HEK293T (cell line): Measurements from ENCODE around the gene SLC25A4.

Experiments
- ARNT ChIP-seq: fragments of 450-650 bp; IDR thresholded peaks from 2 replicates; pipeline ENCODE4 v1.6.1; 2017; ENCODE audit warnings: mild to moderate bottlenecking
- BHLHE40 ChIP-seq: fragments of 450-650 bp; IDR thresholded peaks from 2 replicates; pipeline ENCODE4 v1.6.1; 2016; ENCODE audit warnings: mild to moderate bottlenecking, moderate library complexity, borderline replicate concordance
- FOXA1 ChIP-seq: fragments of 450-650 bp; IDR thresholded peaks from 2 replicates; pipeline ENCODE4 v1.6.1; 2016; ENCODE audit warnings: mild to moderate bottlenecking
- FOXK2 ChIP-seq: fragments of 450-650 bp; IDR thresholded peaks from 2 replicates; pipeline ENCODE4 v1.6.1; 2016; ENCODE audit warnings: mild to moderate bottlenecking
- FOXM1 ChIP-seq: fragments of 450-650 bp; IDR thresholded peaks from 2 replicates; pipeline ENCODE4 v1.6.1; 2017; ENCODE audit warnings: mild to moderate bottlenecking, borderline replicate concordance
- LEF1 ChIP-seq: fragments of 450-650 bp; IDR thresholded peaks from 2 replicates; pipeline ENCODE4 v1.6.1; 2017; ENCODE audit warnings: mild to moderate bottlenecking, borderline replicate concordance
- SP1 ChIP-seq: fragments of 450-650 bp; IDR thresholded peaks from 2 replicates; pipeline ENCODE4 v1.6.1; 2017
- SUZ12 ChIP-seq: fragments of 450-650 bp; IDR thresholded peaks from 2 replicates; pipeline ENCODE4 v1.6.1; 2016; ENCODE audit warnings: mild to moderate bottlenecking
- TARDBP ChIP-seq: fragments of 450-650 bp; IDR thresholded peaks from 2 replicates; pipeline ENCODE4 v1.6.1; 2016
- TF ChIP-seq, protein P1 (sequence below): fragments of 450-650 bp; IDR thresholded peaks from 2 replicates; pipeline ENCODE4 v1.6.1; 2016

DNA sequence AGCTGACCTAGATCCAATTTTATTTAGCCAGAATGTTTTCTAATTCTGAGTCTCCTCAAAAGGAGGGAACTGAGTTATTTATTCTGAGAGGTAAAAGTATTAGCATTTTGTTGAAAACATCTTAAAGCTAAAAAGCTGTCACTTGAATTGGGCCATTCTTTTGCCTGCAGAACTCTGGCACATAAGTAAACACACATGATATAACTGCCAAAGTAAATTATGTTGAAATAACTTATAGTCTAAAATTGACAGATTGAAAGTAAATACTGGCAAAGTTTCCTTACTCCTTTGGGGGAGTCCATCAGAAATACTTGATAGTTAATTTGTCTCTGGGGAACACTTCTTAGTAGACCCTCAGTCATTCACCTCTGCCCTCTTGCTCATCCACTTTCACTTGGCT lies 38.3 kb upstream of the SLC25A4 start:
- no peak for TF ChIP-seq FOXM1
- no peak for TF ChIP-seq LEF1
- TF ChIP-seq TARDBP: no peak
- TF ChIP-seq SUZ12: no peak
- TF ChIP-seq ARNT: no peak
- TF ChIP-seq FOXK2: no peak
- no peak for TF ChIP-seq FOXA1
- TF ChIP-seq BHLHE40: no peak
- TF ChIP-seq, protein P1, sequence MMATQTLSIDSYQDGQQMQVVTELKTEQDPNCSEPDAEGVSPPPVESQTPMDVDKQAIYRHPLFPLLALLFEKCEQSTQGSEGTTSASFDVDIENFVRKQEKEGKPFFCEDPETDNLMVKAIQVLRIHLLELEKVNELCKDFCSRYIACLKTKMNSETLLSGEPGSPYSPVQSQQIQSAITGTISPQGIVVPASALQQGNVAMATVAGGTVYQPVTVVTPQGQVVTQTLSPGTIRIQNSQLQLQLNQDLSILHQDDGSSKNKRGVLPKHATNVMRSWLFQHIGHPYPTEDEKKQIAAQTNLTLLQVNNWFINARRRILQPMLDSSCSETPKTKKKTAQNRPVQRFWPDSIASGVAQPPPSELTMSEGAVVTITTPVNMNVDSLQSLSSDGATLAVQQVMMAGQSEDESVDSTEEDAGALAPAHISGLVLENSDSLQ: no peak
- no peak for TF ChIP-seq SP1
